HG02588 (cell line): ENCODE data around the gene ARL5A.

Source experiments
- ATAC-seq: cut with Tn5 transposase; IDR thresholded peaks from one replicate; pipeline ENCODE4 v1.9.1; 2021; ENCODE audit warnings: mild to moderate bottlenecking, moderate library complexity; ENCODE audit not compliant: unreplicated experiment

ARL5A gene

GRCh38 chr2:151840216-151841046 is 12.2 kb upstream of the ARL5A start:
- peak; percentile 99 for ATAC-seq

- no peak for ATAC-seq
These were observed 9.7 kb upstream of the ARL5A start for GRCh38 chr2:151837926-151838325.

- no peak for ATAC-seq
These were observed 5.8 kb upstream of the ARL5A start for GRCh38 chr2:151833984-151834383.

GRCh38 chr2:151830961-151831360 is 2.7 kb upstream of the ARL5A start:
- ATAC-seq: no peak

GRCh38 chr2:151828890-151829324 is 686 bp upstream of the ARL5A start:
- no peak for ATAC-seq

- ATAC-seq: peak; percentile 17
These were observed 568 bp downstream of the ARL5A start for GRCh38 chr2:151827564-151828142.

GRCh38 chr2:151826737-151827157 is 1.5 kb downstream of the ARL5A start:
- no peak for ATAC-seq

- ATAC-seq: no peak
These were observed 3.3 kb downstream of the ARL5A start for GRCh38 chr2:151824886-151825285.

GRCh38 chr2:151823651-151824050 is 4.6 kb downstream of the ARL5A start:
- ATAC-seq: no peak

- ATAC-seq: peak; percentile 80
These were observed 8.3 kb downstream of the ARL5A start for GRCh38 chr2:151819920-151820319.

- no peak for ATAC-seq
These were observed 10.3 kb downstream of the ARL5A start for GRCh38 chr2:151817929-151818328.

GRCh38 chr2:151816843-151817242 is 11.4 kb downstream of the ARL5A start:
- no peak for ATAC-seq

GRCh38 chr2:151815821-151816489 is 12.3 kb downstream of the ARL5A start:
- no peak for ATAC-seq

- ATAC-seq: no peak
These were observed 17.7 kb downstream of the ARL5A start for GRCh38 chr2:151810489-151810888.

GRCh38 chr2:151809073-151809383 is 19.2 kb downstream of the ARL5A start:
- ATAC-seq: no peak

- ATAC-seq: no peak
These were observed 19.8 kb downstream of the ARL5A start for GRCh38 chr2:151808258-151809072.

- ATAC-seq: no peak
These were observed 22.3 kb downstream of the ARL5A start for GRCh38 chr2:151805961-151806360.

GRCh38 chr2:151805343-151805742 is 22.9 kb downstream of the ARL5A start:
- no peak for ATAC-seq

- ATAC-seq: no peak
These were observed 24.4 kb downstream of the ARL5A start for GRCh38 chr2:151803811-151804210.

GRCh38 chr2:151802315-151802714 is 25.9 kb downstream of the ARL5A start:
- ATAC-seq: no peak

- no peak for ATAC-seq
These were observed 28.3 kb downstream of the ARL5A start for GRCh38 chr2:151799886-151800292.
